Effector memory CD4-positive, alpha-beta T cell (primary cell): Measurements from ENCODE around the gene GRID1.

Source experiments
- DNase-seq, 3 donors: peaks; one replicate each; pipeline ENCODE4 v3.0.0-alpha.2; 2020
- H3K27ac ChIP-seq: 2 replicates; pipeline ENCODE4 v1.7.0; 2013; ENCODE audit warnings: mild to moderate bottlenecking, low read length, moderate library complexity; ENCODE audit not compliant: insufficient read depth, poor library complexity, severe bottlenecking
- H3K27me3 ChIP-seq: replicated peaks from 2 replicates; pipeline ENCODE4 v1.7.0; 2013; ENCODE audit warnings: mild to moderate bottlenecking, low read length; ENCODE audit not compliant: insufficient read depth, control insufficient read depth, poor library complexity, severe bottlenecking
- H3K36me3 ChIP-seq: 2 replicates; pipeline ENCODE4 v1.7.0; 2013; ENCODE audit warnings: mild to moderate bottlenecking, low read length, moderate library complexity; ENCODE audit not compliant: control insufficient read depth, insufficient read depth
- H3K4me1 ChIP-seq: 2 replicates; pipeline ENCODE4 v1.7.0; 2013; ENCODE audit warnings: low read length, mild to moderate bottlenecking; ENCODE audit not compliant: control insufficient read depth, insufficient read depth, poor library complexity, severe bottlenecking
- H3K4me3 ChIP-seq: 2 replicates; pipeline ENCODE4 v1.7.0; 2013; ENCODE audit warnings: low read length, low read depth, mild to moderate bottlenecking; ENCODE audit not compliant: insufficient read depth, poor library complexity, severe bottlenecking
- H3K9me3 ChIP-seq: 2 replicates; pipeline ENCODE4 v1.7.0; 2013; ENCODE audit warnings: mild to moderate bottlenecking, low read length, moderate library complexity; ENCODE audit not compliant: control insufficient read depth

Gene GRID1

DNA sequence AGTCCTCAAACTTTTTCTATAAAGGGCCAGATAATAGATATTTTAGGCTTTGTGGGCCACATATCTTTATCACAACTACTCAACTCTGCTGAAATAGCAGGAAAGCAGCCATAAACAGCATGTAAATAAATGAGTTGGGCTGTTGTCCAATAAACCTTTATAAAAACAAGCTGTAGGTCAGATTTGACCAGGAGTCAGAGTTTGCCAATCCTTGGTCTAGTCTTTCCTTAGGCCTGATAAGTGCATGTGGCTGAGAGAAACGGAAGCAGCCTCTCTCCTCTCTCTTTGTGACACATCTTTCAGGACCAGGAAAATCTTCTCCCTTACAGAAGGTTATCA, 724.5 kb downstream of the GRID1 start:
- Histone ChIP-seq H3K4me3 (no peak overlapping the region), H3K36me3 (no peaks in the 10 kb centered on the region), H3K27ac (no peak overlapping the region), H3K27me3 (no peaks in the 10 kb centered on the region), H3K4me1 (no peaks in the 10 kb centered on the region), H3K9me3 (no peaks in the 10 kb centered on the region)
- no peak for DNase-seq

GRCh38 chr10:85641479-85642009, 725.1 kb downstream of the GRID1 start:
- Histone ChIP-seq H3K27ac (no peak overlapping the region), H3K27me3 (no peaks in the 10 kb centered on the region), H3K4me1 (no peaks in the 10 kb centered on the region), H3K4me3 (no peak overlapping the region), H3K9me3 (no peaks in the 10 kb centered on the region), H3K36me3 (no peaks in the 10 kb centered on the region)
- DNase-seq = no peak

- DNase-seq = no peak
- Histone ChIP-seq H3K9me3 (no peaks in the 10 kb centered on the region), H3K36me3 (no peaks in the 10 kb centered on the region), H3K4me1 (no peaks in the 10 kb centered on the region), H3K4me3 (no peak overlapping the region), H3K27ac (no peak overlapping the region), H3K27me3 (no peaks in the 10 kb centered on the region)
Measured at GRCh38 chr10:85638797-85639196, 727.8 kb downstream of the GRID1 start.

DNA sequence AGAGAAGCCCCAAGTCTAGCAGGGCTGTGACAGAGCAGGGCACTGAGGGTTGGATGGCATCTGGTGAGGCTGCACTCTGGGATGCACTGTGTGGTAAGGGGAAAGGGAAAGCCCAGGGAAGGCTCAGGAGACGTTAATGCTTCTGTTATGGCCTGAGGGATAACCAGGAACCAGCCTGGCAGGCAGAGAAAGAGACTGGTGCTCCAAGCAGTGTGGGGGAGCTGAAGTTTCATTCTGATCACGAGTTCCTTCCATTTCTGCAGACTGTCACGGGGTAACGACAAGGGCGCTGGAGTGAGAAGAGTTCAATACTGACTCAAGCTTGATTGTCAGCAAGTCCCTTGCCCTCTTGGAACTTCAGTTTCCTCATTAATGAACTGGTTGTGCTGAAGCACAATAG, 730.9 kb downstream of the GRID1 start:
- H3K4me3 ChIP-seq = no peak overlapping the region
- no peaks in the 10 kb centered on the region for H3K27me3 ChIP-seq
- no peak overlapping the region for H3K27ac ChIP-seq
- no peaks in the 10 kb centered on the region for H3K9me3 ChIP-seq
- H3K36me3 ChIP-seq = no peaks in the 10 kb centered on the region
- no peak for DNase-seq
- H3K4me1 ChIP-seq = no peaks in the 10 kb centered on the region

DNA sequence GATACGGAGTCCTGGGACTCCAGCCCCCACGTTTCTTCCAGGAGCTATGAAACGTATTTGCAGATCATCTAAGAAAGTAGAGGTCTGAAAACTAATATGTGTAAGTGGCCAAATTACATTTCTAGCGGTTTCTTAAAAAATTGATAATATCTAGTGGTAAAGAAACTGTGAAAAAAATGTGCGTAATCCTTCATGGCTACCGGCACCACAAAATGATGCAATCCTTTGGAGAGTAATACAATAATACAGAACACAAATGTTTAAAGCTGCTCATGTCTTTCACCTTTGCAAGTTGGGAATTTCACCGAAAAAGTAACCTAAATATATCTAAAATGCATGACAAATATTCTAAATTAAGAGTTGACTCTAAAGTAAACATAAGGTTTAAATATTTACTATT, 742.1 kb downstream of the GRID1 start:
- no peaks in the 10 kb centered on the region for H3K27me3 ChIP-seq
- H3K4me3 ChIP-seq = no peak overlapping the region
- H3K27ac ChIP-seq = no peak overlapping the region
- DNase-seq = no peak
- no peaks in the 10 kb centered on the region for H3K4me1 ChIP-seq
- H3K9me3 ChIP-seq = no peaks in the 10 kb centered on the region
- no peaks in the 10 kb centered on the region for H3K36me3 ChIP-seq

- no peaks in the 10 kb centered on the region for H3K27me3 ChIP-seq
- DNase-seq = no peak
- H3K9me3 ChIP-seq = no peaks in the 10 kb centered on the region
- H3K36me3 ChIP-seq = no peaks in the 10 kb centered on the region
- H3K4me1 ChIP-seq = no peaks in the 10 kb centered on the region
- no peak overlapping the region for H3K4me3 ChIP-seq
- H3K27ac ChIP-seq = no peak overlapping the region
Measured at GRCh38 chr10:85623758-85624157, 742.8 kb downstream of the GRID1 start.

- DNase-seq = no peak
- Histone ChIP-seq H3K27me3 (no peaks in the 10 kb centered on the region), H3K4me1 (no peaks in the 10 kb centered on the region), H3K36me3 (no peaks in the 10 kb centered on the region), H3K4me3 (no peak overlapping the region), H3K27ac (no peak overlapping the region), H3K9me3 (no peaks in the 10 kb centered on the region)
Measured at GRCh38 chr10:85623342-85623741, 743.3 kb downstream of the GRID1 start.

DNA sequence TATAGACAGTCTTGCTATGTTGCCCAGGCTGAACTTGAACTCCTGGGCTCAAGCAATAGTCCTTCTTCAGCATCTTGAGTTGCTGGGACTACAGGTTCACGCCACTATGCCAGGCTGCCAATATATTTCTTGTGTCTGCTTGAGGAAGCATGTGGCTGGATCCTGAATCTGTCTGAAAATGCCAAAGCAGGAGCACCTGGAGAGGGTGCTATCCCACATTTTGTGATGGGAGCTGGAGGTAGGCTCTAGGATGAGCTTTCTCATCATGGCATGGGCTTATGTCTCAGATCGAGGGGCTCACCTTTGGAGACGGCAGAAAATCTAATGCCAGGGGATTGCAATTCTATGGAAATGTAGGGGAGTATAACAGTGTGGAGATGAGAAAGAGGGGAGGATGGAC, 744.2 kb downstream of the GRID1 start:
- DNase-seq = no peak
- no peaks in the 10 kb centered on the region for H3K4me1 ChIP-seq
- no peaks in the 10 kb centered on the region for H3K9me3 ChIP-seq
- no peaks in the 10 kb centered on the region for H3K27me3 ChIP-seq
- H3K36me3 ChIP-seq = no peaks in the 10 kb centered on the region
- no peak overlapping the region for H3K27ac ChIP-seq
- H3K4me3 ChIP-seq = no peak overlapping the region

DNA sequence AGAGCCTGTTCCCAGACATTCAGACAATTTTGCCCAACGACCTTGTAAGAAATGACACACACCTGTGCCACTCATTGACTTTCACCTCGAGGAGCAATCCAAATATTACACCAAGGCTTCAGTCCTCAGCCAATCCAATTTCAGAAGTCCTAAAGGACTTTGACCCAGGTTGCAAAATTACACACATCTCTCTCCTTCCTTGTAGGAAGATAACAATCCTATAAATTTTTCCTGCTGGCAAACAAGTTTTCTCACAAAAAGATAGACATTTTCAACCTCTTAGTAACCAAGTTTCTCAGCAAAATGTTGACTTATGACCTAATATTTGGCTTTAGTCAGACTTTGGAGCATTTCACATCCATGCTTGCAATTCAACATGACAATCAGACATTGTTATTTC, 745.0 kb downstream of the GRID1 start:
- no peaks in the 10 kb centered on the region for H3K36me3 ChIP-seq
- H3K27ac ChIP-seq = no peak overlapping the region
- DNase-seq = no peak
- no peaks in the 10 kb centered on the region for H3K9me3 ChIP-seq
- no peak overlapping the region for H3K4me3 ChIP-seq
- no peaks in the 10 kb centered on the region for H3K4me1 ChIP-seq
- no peaks in the 10 kb centered on the region for H3K27me3 ChIP-seq

DNA sequence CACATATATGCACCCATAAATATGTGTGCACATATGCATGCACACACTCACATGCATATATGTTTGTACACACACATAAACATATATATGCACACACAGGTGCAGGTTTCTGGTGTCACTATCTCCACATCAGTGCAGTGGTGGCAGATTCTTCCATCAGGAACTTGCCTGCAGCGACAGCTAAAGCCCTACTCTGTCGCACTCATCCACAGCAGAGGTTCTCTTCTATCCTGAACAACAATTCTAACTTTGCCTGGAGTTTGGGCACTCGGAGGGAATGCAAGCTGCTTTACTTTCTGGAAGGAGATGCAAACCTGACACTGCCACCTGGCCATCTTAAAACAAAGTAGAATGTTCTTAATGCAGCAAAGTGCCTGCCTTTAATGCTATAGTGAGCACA, 745.8 kb downstream of the GRID1 start:
- no peaks in the 10 kb centered on the region for H3K27me3 ChIP-seq
- DNase-seq = no peak
- H3K9me3 ChIP-seq = no peaks in the 10 kb centered on the region
- H3K4me1 ChIP-seq = no peaks in the 10 kb centered on the region
- no peak overlapping the region for H3K27ac ChIP-seq
- no peak overlapping the region for H3K4me3 ChIP-seq
- no peaks in the 10 kb centered on the region for H3K36me3 ChIP-seq

DNA sequence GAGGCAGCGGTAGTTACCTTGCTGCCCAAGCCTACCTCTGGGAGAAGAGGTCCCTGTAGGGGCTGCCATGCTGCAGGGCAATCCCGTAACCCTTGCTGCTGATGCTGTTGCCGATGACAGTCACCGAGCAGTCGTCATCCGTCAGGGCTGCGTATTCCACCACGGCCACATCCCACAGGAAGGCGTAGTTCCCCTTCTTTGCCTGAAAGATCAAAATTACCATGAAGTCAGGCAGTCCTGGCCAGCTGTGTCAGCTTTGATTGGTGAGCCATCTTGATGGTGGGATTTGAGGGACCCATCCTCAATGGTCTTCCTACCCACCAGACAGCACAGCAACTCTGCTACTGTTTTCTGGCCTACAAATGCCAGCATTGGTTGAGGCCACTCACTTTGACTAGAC, 746.8 kb downstream of the GRID1 start:
- H3K9me3 ChIP-seq = no peaks in the 10 kb centered on the region
- H3K27ac ChIP-seq = no peak overlapping the region
- no peaks in the 10 kb centered on the region for H3K36me3 ChIP-seq
- H3K4me3 ChIP-seq = no peak overlapping the region
- DNase-seq = no peak
- no peaks in the 10 kb centered on the region for H3K27me3 ChIP-seq
- peaks cover 3% of the 10 kb centered on the region for H3K4me1 ChIP-seq
